ENCODE measurements around the gene CDKN2AIPNL.

DNA sequence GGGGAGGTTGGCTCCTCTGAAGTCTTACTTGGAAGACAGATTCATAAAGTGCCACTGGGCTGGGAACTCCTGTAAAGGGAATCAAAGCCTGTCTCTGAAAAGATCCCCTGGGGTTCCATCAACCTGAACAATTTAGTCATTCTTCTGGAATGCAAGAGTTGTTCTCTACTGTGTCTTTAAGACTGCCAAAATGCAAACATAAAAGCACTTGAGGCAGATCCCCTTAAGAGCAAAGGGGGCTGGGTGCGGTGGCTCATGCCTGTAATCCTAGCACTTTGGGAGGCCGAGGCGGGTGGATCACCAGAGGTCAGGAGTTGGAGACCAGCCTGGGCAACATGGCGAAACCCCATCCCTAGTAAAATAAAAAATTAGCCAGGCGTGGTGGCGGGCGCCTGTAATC lies 16.7 kb downstream of the CDKN2AIPNL start:
- TF ChIP-seq, protein P1, sequence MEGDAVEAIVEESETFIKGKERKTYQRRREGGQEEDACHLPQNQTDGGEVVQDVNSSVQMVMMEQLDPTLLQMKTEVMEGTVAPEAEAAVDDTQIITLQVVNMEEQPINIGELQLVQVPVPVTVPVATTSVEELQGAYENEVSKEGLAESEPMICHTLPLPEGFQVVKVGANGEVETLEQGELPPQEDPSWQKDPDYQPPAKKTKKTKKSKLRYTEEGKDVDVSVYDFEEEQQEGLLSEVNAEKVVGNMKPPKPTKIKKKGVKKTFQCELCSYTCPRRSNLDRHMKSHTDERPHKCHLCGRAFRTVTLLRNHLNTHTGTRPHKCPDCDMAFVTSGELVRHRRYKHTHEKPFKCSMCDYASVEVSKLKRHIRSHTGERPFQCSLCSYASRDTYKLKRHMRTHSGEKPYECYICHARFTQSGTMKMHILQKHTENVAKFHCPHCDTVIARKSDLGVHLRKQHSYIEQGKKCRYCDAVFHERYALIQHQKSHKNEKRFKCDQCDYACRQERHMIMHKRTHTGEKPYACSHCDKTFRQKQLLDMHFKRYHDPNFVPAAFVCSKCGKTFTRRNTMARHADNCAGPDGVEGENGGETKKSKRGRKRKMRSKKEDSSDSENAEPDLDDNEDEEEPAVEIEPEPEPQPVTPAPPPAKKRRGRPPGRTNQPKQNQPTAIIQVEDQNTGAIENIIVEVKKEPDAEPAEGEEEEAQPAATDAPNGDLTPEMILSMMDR (IDR thresholded peaks at IDR 0.05), result no peak
- no peak for TF ChIP-seq SIN3A (IDR thresholded peaks at IDR 0.05; ENCODE audit: borderline replicate concordance, insufficient read depth, low read depth, low read length)

All from Panc1 (cell line).